ENCODE data around the gene ARHGAP6.

- no peak for TF ChIP-seq POLR2A (IDR thresholded peaks at IDR 0.05; ENCODE audit: low read depth, low read length)
- no peak for TF ChIP-seq POLR2AphosphoS5 (IDR thresholded peaks at IDR 0.05; ENCODE audit: low read depth, low read length)
These were observed 207.6 kb downstream of the ARHGAP6 start for GRCh38 chrX:11458170-11458569.

Measured in GM12892 (cell line).